Fibroblast of lung (primary cell): ENCODE data around the gene FBXW11. TPM values are rescaled to one million over a fixed set of nuclear protein-coding genes. Genes with fewer than 3 reads are reported as not detected.

ENCODE experiments used
- DNase-seq, 2 donors: peaks; one replicate each; pipeline versions ENCODE4 v3.0.0 to v3.0.0-alpha.2; 2010; ENCODE audit warnings: low read depth in 2 of 2
- H2AFZ ChIP-seq: 2 replicates; pipeline ENCODE4 v1.5.1; 2012; ENCODE audit warnings: low read length, control low read depth, inconsistent platforms
- H3K27ac ChIP-seq: 2 replicates; pipeline ENCODE4 v1.5.1; 2011; ENCODE audit warnings: low read length, control low read depth; ENCODE audit not compliant: insufficient read depth
- H3K27me3 ChIP-seq: 2 replicates; pipeline ENCODE4 v1.5.1; 2011; ENCODE audit warnings: mild to moderate bottlenecking, low read length; ENCODE audit not compliant: control insufficient read depth, insufficient read depth
- H3K36me3 ChIP-seq: 2 replicates; pipeline ENCODE4 v1.5.1; 2011; ENCODE audit warnings: low read length; ENCODE audit not compliant: control insufficient read depth, insufficient read depth
- H3K4me1 ChIP-seq: 2 replicates; pipeline ENCODE4 v1.5.1; 2011; ENCODE audit warnings: low read length; ENCODE audit not compliant: control insufficient read depth, insufficient read depth; ENCODE audit errors: extremely low read depth
- H3K4me2 ChIP-seq: 2 replicates; pipeline ENCODE4 v1.5.1; 2011; ENCODE audit warnings: low read length, control low read depth; ENCODE audit not compliant: insufficient read depth; ENCODE audit errors: extremely low read depth
- H3K4me3 ChIP-seq, 4 experiments: fragments of 200-600 bp in 1 of 4; sonication (generic) in 1 of 4; replicated peaks in 1 of 4; 2 replicates each; pipeline ENCODE4 v1.5.1; 2011 to 2016; ENCODE audit warnings: low read length in 4 of 4, low read depth in 3 of 4, mild to moderate bottlenecking in 3 of 4, control low read depth in 2 of 4, inconsistent platforms in 1 of 4, mixed read lengths in 1 of 4; ENCODE audit not compliant: insufficient read depth in 1 of 4; ENCODE audit errors: control extremely low read depth in 1 of 4
- H3K79me2 ChIP-seq: 2 replicates; pipeline ENCODE4 v1.5.1; 2012; ENCODE audit warnings: mild to moderate bottlenecking, low read length, inconsistent platforms; ENCODE audit not compliant: control insufficient read depth, insufficient read depth
- H3K9ac ChIP-seq: 2 replicates; pipeline ENCODE4 v1.5.1; 2011; ENCODE audit warnings: mild to moderate bottlenecking, low read length, control low read depth; ENCODE audit not compliant: insufficient read depth
- H3K9me3 ChIP-seq: 2 replicates; pipeline ENCODE4 v1.5.1; 2012; ENCODE audit warnings: low read depth, low read length; ENCODE audit not compliant: control insufficient read depth, insufficient read depth
- H4K20me1 ChIP-seq: 2 replicates; pipeline ENCODE4 v1.5.1; 2011; ENCODE audit warnings: low read length; ENCODE audit not compliant: control insufficient read depth, insufficient read depth; ENCODE audit errors: extremely low read depth
- CTCF ChIP-seq, 2 donors: IDR thresholded peaks in 1 of 2; conservative IDR thresholded peaks in 1 of 2; 1 replicate in 1 of 2; 2 replicates in 1 of 2; pipeline ENCODE4 v1.5.1; 2011 to 2012; ENCODE audit warnings: low read length in 2 of 2, control low read depth in 1 of 2, inconsistent platforms in 1 of 2, low read depth in 1 of 2, mild to moderate bottlenecking in 1 of 2
- EZH2 ChIP-seq: IDR thresholded peaks from 2 replicates; pipeline ENCODE4 v1.5.1; 2012; ENCODE audit warnings: low read length, control low read depth, mild to moderate bottlenecking; ENCODE audit errors: missing control alignments
- polyA plus RNA-seq, 2 donors: library from polyadenylated mRNA; depleted of rRNA in 1 of 2; stranded (reverse) in 1 of 2; unstranded in 1 of 2; fragments of >200 nt; gene quantifications; 2 replicates each; pipeline ENCODE4 v1.2.1, GENCODE V29; 2011 to 2012; ENCODE audit warnings: missing spikeins in 1 of 2
- total RNA-seq: library from RNA; depleted of rRNA; stranded (reverse); fragments of >200 nt; gene quantifications from 2 replicates; pipeline ENCODE4 v1.2.1, GENCODE V29; 2014

Gene FBXW11
- total and polyA plus RNA-seq, 2 donors (not counting 1 experiment from before 2014, with no cell fraction given) = 52.6 to 113 TPM

DNA sequence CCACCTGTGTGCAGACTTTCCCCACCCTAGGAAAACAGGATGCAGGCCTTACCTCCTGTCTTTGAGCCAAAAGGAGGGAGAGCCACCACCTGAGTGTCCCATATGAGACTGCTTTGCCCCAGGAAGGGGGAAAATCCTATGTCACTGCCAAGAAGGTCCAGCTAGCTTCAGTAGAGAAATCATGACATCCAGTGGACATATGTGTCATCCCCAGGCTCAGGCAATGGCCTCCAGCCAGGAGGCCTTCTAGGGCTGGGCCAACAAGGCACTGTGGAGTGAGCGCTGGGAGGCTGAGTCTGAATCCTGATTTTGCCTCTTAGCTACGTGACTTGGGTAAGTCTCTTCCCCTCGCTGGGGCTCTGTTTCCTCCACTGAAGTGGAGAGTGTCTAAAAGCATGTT is 160.6 kb downstream of the FBXW11 start:
- Histone ChIP-seq H3K27ac (no peak overlapping the region), H3K9me3 (no peaks in the 10 kb centered on the region), H3K4me3 (no peak overlapping the region), H3K27me3 (no peaks in the 10 kb centered on the region), H3K36me3 (no peaks in the 10 kb centered on the region), H3K4me2 (no peak overlapping the region), H3K79me2 (no peaks in the 10 kb centered on the region), H4K20me1 (no peaks in the 10 kb centered on the region), H3K9ac (no peak overlapping the region), H2AFZ (no peak overlapping the region), H3K4me1 (no peaks in the 10 kb centered on the region)
- TF ChIP-seq CTCF (conservative IDR thresholded peaks at IDR 0.05 in 1 of 2, IDR thresholded peaks at IDR 0.05 in 1 of 2; ENCODE audit: low read depth in 1 of 2, low read length in 2 of 2) = peak in 1 of 2 donors; percentile 7
- no peak for TF ChIP-seq EZH2
- peak; percentile 14 to 55 for DNase-seq

- Histone ChIP-seq H3K36me3 (no peaks in the 10 kb centered on the region), H3K27me3 (no peaks in the 10 kb centered on the region), H2AFZ (no peak overlapping the region), H3K4me2 (no peak overlapping the region), H3K4me1 (no peaks in the 10 kb centered on the region), H3K79me2 (no peaks in the 10 kb centered on the region), H4K20me1 (no peaks in the 10 kb centered on the region), H3K9ac (no peak overlapping the region), H3K9me3 (no peaks in the 10 kb centered on the region), H3K27ac (no peak overlapping the region), H3K4me3 (no peak overlapping the region)
- no peak for DNase-seq
- TF ChIP-seq CTCF (conservative IDR thresholded peaks at IDR 0.05 in 1 of 2, IDR thresholded peaks at IDR 0.05 in 1 of 2; ENCODE audit: low read depth in 1 of 2, low read length in 2 of 2) = no peak
- no peak for TF ChIP-seq EZH2
Measured at GRCh38 chr5:171845040-171845630, 161.3 kb downstream of the FBXW11 start.

DNA sequence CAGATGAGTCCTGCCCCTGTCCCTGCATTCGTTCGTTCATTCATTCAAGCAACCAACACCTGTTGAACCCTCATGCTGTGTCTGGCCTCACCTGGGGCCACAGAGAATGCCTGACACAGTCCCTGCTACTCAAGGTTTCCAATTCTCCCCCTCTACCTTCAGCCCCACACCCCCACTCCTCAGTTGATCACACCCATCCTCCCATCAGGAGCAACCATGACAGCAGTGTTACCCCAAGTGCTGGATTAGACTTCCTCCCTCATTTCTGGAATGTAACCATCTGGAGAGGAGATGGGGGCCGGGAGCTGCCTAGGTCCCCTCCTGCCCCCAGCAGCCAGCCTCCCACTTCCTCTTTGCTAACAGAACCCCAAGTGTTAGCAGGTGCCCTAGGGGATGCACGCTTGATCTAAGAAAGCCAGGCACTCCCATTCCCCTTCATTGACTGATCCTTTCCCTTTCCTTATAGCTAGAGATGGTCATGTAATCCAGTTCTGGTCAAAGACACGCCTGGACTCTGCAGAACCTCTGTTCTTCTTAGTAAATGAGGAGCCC is 163.6 kb downstream of the FBXW11 start:
- H3K27me3 ChIP-seq = no peaks in the 10 kb centered on the region
- no peak overlapping the region for H3K4me2 ChIP-seq
- no peak for DNase-seq
- H3K79me2 ChIP-seq = no peaks in the 10 kb centered on the region
- no peaks in the 10 kb centered on the region for H3K4me1 ChIP-seq
- TF ChIP-seq EZH2 = no peak
- no peak for TF ChIP-seq CTCF (conservative IDR thresholded peaks at IDR 0.05 in 1 of 2, IDR thresholded peaks at IDR 0.05 in 1 of 2; ENCODE audit: low read depth in 1 of 2, low read length in 2 of 2)
- no peaks in the 10 kb centered on the region for H3K36me3 ChIP-seq
- no peak overlapping the region for H3K4me3 ChIP-seq
- H2AFZ ChIP-seq = no peak overlapping the region
- no peak overlapping the region for H3K27ac ChIP-seq
- no peak overlapping the region for H3K9ac ChIP-seq
- H4K20me1 ChIP-seq = no peaks in the 10 kb centered on the region
- no peaks in the 10 kb centered on the region for H3K9me3 ChIP-seq
